GM23338 (cell line): ENCODE measurements around the gene EGLN3.

Experiments
- CREB1 ChIP-seq: fragments of 250-450 bp; sonication (Bioruptor Pico); IDR thresholded peaks from 2 replicates; pipeline ENCODE4 v1.5.0; 2020; ENCODE audit warnings: low read depth, mild to moderate bottlenecking, moderate library complexity
- CTCF ChIP-seq, 2 experiments: fragments of 200-600 bp in 1 of 2; sonication (generic) in 1 of 2; conservative IDR thresholded peaks; 2 replicates each; pipeline versions ENCODE4 v1.5.1 to v1.6.1; 2016 to 2017; ENCODE audit warnings: antibody characterized with exemption in 2 of 2, low read depth in 2 of 2, mild to moderate bottlenecking in 2 of 2, moderate library complexity in 1 of 2
- EZH2 ChIP-seq: fragments of 200-600 bp; sonication (generic); IDR thresholded peaks from one replicate; pipeline ENCODE4 v1.8.0; 2017; ENCODE audit warnings: antibody characterized with exemption, mild to moderate bottlenecking, low read depth; ENCODE audit not compliant: unreplicated experiment
- EZH2phosphoT487 ChIP-seq: fragments of 200-600 bp; sonication (generic); IDR thresholded peaks from one replicate; pipeline ENCODE4 v1.8.1; 2018; ENCODE audit warnings: antibody characterized with exemption; ENCODE audit not compliant: unreplicated experiment
- JUNB ChIP-seq: IDR thresholded peaks from one replicate; pipeline ENCODE4 v1.6.1; 2016; ENCODE audit warnings: antibody characterized with exemption; ENCODE audit not compliant: unreplicated experiment
- POLR2AphosphoS5 ChIP-seq: IDR thresholded peaks from 2 replicates; pipeline ENCODE4 v1.6.1; 2016; ENCODE audit warnings: antibody characterized with exemption, low read depth
- REST ChIP-seq: IDR thresholded peaks from one replicate; pipeline ENCODE4 v1.6.1; 2018; ENCODE audit warnings: antibody characterized with exemption; ENCODE audit not compliant: unreplicated experiment

GRCh38 chr14:33945210-33946088, 5.4 kb downstream of the EGLN3 start:
- no peak for TF ChIP-seq CTCF (conservative IDR thresholded peaks at IDR 0.05; ENCODE audit: low read depth in 2 of 2)
- TF ChIP-seq CREB1 (CRISPR knock-in tag) = no peak
- no peak for TF ChIP-seq POLR2AphosphoS5
- TF ChIP-seq EZH2 = no peak
- TF ChIP-seq JUNB = no peak
- no peak for TF ChIP-seq REST
- TF ChIP-seq EZH2phosphoT487 = no peak
